NCI-H526 (cell line): ENCODE measurements around the gene NRARP.
"Not testable (repeated sequence)": the region's sequence is repeated elsewhere in the genome, so short reads cannot be mapped to it uniquely, and the experiment has no call there.

Experiments
- DNase-seq, 2 experiments: peaks; one replicate each; lab custom pipeline; 2025; lab: John Stamatoyannopoulos, UW

The NRARP gene

DNA sequence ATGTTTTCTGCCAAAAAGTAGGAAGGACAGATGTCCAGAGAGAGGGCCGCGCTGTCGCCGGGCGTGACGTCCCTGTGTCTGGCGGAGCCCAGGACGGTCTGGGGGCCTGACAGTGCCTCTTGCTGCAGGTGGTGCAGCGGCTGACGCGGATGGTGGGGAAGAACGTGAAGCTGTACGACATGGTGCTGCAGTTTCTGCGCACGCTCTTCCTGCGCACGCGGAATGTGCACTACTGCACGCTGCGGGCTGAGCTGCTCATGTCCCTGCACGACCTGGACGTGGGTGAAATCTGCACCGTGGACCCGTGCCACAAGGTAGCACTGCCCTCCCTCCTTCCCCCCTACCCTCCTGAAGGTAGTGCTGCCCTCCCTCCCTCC is 39.2 kb downstream of the NRARP start:
- no peak for DNase-seq

DNA sequence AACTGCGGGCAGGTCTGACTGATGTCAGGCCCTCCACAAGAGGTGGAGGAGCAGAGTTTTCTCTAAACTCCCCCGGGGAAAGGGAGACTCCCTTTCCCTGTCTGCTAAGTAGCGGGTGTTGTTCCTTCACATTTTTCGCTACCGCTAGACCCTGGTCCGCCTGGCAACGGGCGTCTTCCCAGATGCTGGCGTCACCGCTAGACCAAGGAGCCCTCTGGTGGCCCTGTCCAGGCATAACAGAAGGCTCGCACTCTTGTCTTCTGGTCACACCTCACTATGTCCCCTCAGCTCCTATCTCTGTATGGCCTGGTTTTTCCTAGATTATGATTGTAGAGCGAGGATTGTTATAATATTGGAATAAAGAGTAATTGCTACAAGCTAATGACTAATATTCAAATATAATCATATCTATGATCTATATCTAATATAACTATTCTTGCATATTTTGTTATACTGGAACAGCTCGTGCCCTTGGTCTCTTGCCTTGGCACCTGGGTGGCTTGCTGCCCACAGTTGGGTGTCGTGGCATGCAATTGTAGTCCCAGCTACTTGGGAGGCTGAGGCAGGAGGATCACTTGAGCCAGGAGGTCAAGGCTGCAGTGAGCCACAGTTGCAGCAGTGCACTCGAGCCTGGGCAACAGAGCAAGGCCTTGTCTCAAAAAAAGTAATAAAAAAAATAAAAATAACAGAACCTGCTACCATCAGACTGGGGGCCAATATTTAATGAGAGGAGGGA is 39.7 kb downstream of the NRARP start:
- not testable (repeated sequence) for DNase-seq

DNA sequence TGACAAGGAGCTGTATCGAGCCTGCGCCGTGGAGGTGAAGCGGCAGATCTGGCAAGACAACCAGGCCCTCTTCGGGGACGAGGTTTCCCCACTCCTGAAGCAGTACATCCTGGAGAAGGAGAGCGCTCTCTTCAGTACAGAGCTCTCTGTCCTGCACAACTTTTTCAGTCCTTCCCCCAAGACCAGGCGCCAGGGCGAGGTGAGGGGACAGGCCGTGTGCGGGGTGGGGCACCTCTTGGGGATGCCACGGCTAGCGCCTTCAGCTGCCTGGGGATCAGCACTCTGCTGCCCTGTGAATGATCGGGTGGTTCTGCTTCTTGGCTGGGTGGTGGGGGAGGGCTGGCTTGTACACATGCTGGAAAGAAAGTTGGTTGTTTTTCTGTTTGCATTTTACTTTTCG is 45.2 kb downstream of the NRARP start:
- DNase-seq = no peak

DNA sequence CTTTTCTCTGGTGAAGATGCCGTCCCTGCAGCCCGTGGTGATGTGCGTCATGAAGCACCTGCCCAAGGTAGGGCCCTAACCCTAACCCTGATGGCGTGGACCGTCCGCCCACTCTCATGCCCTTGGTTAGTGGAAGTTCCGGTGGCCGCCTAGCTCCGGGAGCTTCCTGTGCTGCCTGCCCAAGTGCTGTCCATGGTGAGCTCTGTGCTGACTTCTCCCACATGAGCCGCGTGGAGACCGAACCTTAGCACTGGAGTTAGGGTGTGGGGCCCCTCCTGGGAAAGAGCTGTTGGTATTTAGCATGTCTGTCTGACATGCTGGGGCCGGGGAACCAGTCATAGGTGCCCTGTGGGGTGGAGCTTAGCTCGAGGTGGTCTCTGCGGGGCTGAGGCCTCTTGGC is 45.7 kb downstream of the NRARP start:
- no peak for DNase-seq

DNA sequence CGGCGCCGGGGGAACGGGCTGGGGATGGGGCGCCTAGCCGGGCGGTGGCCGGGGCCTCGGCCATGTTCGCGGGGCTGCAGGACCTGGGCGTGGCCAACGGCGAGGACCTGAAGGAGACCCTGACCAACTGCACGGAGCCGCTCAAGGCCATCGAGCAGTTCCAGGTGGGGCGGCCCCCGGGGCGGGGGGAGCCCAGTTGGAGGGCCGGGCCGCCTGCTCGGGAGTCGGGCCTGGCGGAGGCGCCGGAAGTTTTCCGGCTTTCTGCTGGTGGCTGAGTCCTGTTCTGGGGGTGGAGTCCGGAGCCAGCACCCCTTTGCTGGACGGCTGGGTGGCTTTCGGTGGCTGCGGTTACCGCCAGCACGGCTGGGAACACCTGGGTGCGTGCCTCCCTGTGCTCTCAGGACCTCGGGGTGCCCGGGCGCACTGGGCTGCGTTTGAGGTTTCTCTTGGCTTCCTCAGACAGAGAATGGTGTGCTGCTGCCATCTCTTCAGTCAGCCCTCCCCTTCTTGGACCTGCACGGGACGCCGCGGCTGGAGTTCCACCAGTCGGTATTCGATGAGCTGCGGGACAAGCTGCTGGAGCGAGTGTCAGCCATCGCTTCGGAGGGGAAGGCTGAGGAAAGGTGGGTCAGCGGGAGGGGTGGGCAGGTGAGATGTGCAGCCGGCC is 46.5 kb downstream of the NRARP start:
- DNase-seq = peak in 1 of 2 experiments; percentile 67

DNA sequence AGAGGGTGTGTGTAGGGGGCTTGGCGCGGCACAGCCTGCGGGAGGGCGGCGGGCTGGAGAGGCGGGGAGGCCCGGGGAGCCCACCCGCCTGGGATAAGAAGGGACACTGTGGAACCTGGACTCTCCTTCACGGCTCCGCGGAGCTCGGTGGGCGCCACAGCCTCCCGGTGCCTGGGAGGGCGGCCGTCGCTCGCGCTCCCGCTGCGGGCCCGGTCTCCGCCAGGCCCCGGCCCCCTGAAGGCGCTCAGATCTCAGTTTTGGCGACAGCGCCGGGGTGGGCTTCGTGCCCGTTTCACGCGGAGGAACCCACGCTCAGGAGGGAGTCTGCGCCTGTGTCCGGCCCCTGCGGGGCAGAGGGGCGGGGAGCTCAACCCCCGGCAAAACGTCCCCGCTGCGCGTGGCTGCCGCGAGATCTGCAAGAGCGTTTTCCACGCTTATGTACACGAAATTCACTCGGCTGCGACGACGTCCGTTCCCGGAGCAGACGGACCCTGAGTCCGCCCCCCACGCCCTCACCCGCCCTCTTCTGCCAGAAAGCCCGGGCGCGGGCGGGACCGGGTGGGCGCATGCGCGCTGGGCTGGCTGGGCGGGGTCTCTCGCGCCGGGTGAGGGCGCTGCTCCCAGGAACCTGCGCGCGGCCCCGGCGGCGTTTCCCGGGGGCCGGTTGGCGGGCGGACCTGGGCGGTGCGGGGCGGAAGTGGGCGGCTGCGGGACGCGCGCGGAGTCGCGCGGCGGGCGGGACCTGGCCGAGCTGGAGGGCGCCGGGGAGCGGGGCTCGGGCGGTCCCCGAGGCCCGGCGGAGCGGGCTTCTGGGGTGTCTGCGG is 47.2 kb downstream of the NRARP start, which contains the start of gene NELFB:
NELFB (plus strand) TSS at position 704 of the 824 bp plus-strand sequence.
- peak; percentile 28 to 85 for DNase-seq

DNA sequence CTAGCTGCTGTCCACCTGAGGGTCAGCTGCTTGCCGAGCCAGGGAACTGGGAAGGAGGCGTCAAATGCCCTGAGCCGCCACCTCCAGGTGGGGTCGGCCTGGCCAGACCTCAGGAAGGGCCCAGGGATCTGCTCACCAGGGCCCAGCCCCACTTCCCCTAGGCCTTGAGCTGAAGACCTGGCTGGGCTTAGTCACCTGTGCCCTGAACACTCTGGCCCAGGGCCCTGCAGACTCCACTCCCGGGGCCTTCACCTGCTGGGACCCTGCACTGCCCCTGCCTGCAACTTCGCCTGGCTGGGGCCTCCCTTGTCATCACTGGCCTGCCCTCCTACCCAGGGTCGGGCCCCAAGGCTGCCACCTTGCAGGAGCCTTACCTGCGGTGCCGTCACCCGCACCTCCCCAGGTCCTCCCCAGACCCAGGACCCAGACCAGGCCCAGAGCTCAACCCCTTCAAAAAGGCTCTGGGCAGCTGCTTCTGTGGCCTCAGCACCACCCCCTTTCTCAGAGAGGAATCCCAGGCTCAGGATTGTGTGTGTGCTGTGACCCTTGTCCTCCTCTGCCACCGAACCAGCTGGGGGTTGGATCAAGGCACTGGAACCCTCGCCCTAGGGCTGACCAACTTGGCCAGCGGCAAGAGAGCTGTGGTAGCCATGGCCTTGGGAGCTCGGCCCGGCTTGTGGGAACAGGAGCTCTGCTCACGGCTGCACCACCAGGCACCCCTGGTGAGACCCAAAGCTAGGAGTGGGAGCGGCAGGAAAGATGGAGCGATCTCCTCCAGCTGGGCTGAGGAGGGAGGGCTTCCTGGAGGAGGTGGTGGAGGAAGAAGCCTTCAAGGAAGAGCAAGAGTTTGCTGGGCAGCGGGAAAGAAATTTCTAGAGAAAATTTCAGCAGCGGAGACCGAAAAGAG is 48.1 kb downstream of the NRARP start:
- DNase-seq = no peak

DNA sequence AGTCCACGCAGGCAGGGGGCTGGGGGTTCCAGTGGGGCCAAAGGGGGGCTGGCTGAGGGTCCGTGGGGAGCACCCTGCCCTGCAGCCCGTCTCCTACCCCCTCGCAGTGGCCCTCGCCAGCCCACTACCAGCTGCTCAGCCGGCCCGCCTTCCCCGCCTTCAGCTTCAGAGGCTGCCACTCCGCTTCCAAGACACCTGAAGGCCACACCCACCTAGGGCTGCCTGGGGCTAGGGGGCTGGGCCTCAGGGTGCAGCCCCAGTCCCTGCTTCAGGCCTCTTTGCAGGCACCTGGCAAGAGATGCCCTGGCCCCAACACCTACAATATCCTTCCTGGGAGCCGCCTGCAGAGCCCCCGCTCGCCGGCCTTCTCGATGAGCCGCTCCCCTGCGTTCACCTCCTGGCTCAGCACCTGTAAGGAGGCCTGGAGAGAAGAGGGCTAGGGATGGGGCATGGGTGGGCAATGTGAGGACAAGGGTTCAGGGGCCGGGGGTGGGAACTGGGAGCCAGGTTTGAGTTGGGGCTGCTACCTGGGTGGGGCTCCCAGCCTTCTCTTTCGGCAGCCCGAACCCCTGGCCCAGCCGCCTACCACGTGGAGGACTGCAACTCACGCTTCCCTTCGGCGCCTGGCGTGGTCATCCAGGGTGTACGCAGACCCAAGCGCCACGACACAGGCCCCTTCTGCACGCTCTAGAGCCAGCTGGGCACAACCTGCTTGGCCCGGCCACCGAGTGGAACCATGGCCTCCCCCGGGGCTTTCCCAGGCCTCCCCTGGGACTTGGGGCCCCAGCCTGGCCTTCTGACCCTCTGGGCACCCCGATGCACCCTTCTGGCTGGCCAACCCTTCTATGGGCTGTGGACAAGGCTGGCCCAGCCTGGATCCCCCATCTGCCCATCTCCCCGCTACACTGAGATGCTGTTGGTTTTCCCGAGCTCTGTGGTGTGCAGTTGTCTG is 49.2 kb downstream of the NRARP start:
- DNase-seq = peak in 1 of 2 experiments; percentile 72

DNA sequence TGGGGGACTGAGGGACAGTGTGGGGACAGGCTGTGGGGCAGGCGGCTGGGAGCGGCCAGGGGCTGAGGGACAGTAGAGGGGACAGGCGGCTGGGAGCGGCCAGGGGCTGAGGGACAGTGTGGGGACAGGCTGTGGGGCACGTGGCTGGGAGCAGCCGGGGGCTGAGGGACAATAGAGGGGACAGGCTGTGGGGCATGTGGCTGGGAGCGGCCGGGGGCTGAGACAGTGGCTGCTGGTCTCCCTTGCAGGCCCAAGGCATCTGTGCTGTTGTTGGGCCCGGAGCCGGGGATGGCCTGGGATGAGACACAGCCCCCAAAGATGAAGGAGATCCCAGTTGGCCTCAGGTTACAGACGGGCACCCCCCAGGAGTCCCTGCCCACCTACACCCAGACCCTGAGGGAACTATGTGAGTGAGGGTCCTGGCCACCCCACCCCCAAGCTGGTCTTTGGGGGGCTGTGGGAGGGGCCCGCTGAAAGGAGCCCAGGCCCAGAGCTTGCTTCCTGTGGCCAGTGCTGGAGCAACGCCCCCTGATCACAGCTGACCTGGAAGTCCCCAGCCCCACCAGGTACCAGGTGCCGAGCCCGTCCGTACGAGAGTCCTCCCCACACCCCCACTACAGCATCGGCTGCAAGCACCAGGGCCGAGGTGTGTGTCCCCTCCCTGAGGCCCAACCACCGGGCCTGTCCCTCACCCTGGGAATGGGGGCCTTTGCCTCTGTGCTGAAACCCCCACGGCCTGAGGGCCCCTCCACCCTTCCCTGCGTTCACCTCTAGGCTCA is 50.4 kb downstream of the NRARP start:
- no peak for DNase-seq

DNA sequence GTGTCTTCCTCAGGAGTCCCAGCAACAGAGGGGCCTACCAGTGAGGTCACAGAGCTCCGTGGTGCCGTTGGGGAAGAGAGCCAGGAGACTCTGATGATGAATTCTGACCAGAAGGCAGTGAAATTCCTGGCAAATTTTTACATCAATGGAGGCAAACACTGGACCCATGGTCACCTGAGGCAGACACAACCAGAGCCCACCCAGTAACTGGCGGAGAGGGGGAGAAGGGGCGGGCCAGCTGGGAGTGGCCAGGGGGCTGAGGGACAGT is 50.9 kb downstream of the NRARP start, which contains the start of gene STPG3:
STPG3 (plus strand) TSS at position 93 of the 268 bp plus-strand sequence; CDS start at position 94, 1 bp downstream.
- no peak for DNase-seq

DNA sequence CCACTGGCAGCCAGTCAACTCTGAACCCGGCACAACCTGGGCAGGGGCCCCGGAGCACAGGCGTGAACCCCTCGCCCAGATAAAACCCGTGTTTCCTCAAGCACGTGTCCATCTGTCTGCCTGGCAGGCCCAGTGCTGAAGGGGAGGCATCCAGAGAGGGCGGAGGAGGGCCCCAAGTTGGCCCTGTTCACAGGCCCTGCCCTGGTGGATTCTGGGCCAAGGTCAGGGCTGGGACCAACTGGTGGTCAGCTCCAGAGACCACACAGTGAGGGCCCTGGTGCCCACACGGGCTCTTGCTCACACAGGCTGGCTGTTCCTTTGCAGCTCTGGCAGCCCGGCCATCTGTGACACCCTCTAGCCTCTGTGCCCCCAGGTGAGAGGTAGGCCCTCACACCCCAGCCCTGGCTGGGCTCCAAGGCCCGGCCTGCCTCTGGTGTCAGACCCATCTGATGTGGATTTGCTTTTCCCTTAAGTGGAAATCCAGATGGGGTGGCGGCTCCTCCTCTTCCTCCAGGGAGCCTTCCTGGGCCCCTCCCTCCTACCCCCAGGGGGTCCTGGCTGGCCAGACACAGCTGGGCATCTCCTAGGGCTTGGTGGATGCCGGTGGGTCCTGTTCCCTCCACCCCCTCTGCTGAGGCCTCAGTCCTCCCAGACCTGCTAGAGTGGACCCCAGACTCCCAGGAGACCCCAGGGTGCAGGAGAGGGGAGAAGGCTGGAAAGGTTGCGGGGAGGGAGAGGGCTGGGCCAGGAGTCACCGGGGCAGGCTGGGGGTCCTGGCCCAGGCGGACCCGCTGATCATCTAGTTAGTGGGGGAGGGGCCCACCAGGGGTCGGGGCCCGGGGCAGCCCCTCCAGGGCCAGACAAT is 51.5 kb downstream of the NRARP start:
- no peak for DNase-seq
